GM18519 (cell line): ENCODE measurements around the gene MIS12.

Experiments
- ATAC-seq: cut with Tn5 transposase; IDR thresholded peaks from one replicate; pipeline ENCODE4 v1.9.1; 2021; ENCODE audit warnings: mild to moderate bottlenecking, moderate library complexity; ENCODE audit not compliant: unreplicated experiment, low FRiP score

Gene MIS12

GRCh38 chr17:5499476-5500231 is 13.3 kb downstream of the MIS12 start:
- ATAC-seq, result no peak

DNA sequence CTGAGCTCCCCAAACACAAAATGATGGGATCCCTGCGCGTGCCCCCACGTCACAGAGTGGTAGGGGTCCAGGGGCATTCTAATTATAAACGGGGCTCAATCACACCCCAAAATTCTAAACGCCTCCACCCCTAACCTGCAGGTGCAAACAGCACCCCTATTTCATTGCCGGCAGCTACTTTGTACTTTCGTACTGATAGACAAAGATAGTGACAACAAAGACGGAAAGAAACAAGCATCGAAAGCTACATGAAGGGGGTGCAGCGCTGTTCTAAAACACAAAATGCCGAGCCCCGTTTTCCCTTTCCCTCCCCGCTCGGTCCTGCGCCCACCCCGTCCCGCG is 13.9 kb downstream of the MIS12 start:
- no peak for ATAC-seq

DNA sequence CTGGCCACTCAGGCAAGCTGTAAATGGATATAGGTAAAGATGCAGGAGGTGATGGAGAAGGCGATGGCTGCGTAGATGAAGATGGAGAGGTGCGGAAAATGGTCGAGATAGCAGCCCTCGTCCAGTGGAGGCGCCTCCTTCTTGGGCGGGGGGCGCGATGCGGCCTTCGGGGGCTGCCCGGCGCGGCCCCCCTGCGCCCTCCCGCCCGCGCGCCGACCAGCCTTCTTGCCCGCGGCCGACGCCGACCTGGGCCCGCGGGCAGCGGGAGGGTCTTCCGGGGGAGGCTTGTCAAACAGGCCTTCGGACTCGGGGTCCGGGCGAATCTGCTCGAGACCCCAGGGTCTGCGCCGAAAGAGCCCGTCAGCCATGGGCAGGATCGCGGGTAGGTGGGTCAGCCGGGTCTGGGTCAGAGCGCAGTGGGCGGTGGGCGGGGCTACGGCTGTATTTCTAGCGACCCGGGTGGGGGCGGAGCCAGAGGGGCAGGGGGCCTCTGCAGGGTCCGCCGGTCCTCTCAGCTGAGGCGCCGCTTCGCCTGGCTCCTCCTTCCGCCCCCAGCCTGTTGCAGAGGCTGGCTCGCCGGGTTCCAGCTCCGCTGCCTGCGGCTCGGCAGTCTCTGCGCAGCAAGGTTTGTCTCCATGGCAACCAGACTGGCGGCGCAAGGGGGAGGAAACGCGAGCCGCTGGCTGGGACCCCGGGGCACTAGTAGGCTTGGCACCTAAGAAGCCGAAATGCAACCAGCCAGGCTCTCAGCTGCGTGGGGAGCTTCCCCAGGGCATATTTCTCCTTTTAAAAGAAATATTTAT is 14.4 kb downstream of the MIS12 start:
- ATAC-seq, result no peak

DNA sequence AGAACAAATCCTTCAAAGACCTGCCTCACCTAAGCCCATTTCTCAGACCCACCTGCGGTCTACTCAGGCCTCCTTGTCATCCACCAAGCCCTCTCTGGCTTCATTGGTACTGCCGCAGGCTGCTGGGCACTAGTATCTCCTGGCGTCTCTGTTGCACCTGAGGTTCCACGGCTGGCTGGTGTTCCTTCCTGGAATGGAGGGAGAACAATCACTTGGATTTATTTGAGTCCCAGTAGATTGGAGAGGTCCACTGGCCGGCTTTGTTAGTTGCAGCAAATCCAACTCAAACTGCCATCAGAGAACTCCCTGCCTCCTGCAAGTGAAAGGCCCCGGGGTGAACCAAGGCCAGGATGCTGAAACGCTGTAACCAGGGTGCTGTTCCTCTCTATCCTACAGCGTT is 15.3 kb downstream of the MIS12 start:
- no peak for ATAC-seq

GRCh38 chr17:5502552-5502951 is 16.2 kb downstream of the MIS12 start:
- no peak for ATAC-seq

DNA sequence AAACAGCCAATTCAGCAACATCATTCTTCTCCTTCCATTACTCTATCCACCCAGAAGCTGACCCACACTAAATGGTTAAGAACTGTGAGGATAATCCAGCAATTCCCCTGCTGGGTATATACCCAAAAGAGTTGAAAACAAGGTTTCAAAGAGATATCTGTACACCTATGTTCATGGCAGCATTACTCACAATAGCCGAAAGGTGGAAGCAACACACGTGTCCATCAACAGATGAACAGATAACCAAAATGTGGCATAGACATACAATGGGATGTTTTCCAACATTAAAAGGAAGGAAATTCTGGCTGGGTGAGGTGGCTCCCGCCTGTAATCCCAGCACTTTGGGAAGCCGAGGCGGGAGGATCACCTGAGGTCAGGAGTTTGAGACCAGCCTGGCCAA is 19.9 kb downstream of the MIS12 start:
- ATAC-seq, result no peak

DNA sequence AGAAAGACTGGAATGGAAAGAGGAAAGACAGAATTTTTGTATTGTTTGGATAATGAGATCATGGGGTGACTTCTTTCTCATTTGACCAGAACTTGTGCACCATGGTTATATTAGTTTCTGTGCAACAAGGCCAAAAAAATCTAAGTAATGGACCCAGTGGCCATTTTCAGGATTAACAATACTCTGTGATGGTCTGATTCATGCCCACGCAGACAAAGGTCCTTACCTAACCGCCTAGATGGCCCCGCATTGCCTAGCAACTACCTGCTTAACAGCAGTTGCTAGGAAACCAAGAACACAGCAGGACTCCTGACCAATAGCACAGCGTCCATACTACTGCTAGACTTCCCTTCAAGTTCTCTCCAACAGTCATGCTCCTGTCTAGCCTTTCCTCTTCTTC is 22.4 kb downstream of the MIS12 start:
- ATAC-seq, result no peak

DNA sequence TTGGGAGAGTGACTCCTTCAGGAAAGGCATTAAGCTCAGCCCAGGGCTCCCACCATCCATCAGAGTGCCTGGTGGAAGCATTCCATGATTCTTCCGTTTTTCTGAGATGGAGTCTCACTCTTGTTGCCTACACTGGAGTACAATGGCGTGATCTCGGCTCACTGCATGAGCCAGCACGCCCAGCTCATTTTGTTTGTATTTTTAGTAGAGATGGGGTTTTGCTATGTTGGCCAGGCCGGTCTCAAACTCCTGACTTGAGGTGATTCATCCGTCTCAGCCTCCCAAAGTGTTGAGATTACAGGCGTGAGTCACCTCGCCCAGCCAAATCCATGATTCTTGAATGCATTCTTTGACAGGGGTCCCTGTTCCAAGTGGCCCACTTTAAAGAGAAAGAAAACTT is 23.1 kb downstream of the MIS12 start:
- no peak for ATAC-seq

DNA sequence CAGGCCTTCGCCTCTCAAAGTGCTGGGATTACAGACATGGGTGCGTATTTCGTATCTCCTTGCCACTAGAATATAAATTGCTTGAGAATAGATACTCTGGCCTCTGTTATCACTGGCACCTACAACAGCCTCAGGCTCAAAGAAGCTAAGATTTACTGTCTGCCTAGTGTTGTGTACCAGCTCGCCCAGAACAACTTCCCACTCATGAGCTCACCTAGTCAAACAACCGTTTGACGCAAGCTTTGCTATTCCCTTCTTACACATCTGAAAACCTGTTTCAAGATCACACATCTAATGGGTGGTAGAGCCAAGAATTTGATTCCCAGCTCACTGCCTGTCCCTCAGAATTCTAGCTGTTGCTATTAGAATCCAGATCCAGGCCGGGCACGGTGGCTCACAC is 24.4 kb downstream of the MIS12 start:
- ATAC-seq, result no peak

- no peak for ATAC-seq
Observed at GRCh38 chr17:5511401-5512225, 25.2 kb downstream of the MIS12 start.

- no peak for ATAC-seq
Observed at GRCh38 chr17:5513628-5514027, 27.3 kb downstream of the MIS12 start.

DNA sequence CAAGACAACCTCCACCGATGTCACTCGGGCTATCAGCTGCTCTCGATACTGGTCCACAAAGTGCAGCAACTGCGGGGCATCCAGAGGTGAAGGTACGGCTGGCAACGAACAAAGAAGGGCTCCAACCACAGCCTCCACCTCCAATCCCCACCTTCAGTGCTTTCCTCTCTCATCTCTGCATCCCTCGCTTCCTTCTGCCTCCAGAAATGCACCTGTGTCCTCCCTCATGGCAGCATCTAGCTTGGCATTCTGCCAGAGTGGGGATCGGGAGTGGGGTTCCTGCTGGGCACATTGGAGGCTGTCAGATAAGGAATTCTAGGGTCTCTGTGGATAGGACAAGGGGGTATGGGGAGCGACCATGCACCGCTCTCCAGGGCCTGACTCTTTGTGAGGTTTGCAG is 28.6 kb downstream of the MIS12 start:
- ATAC-seq, result no peak

- no peak for ATAC-seq
Observed at GRCh38 chr17:5516060-5516792, 29.9 kb downstream of the MIS12 start.

GRCh38 chr17:5522476-5522875 is 36.1 kb downstream of the MIS12 start:
- ATAC-seq, result no peak

DNA sequence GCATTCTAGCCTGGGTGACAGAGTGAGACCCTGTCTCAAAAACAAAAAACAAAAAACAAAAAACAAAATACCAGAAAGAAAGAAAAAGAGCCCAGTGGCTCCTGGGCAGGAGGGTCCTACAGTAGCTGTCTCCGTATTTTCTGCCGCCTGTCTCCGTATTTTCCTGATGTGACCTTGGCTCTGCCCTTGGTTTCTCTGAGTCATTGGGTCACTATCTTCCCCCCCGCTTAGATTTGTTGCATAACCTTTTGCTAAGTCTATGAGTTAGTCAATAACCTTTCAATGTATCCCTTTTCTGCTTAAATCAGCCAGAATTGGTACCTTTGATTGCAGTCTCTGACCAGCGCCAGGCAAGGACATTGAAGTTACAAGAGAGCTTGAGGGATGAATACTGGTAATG is 36.9 kb downstream of the MIS12 start:
- ATAC-seq, result no peak

DNA sequence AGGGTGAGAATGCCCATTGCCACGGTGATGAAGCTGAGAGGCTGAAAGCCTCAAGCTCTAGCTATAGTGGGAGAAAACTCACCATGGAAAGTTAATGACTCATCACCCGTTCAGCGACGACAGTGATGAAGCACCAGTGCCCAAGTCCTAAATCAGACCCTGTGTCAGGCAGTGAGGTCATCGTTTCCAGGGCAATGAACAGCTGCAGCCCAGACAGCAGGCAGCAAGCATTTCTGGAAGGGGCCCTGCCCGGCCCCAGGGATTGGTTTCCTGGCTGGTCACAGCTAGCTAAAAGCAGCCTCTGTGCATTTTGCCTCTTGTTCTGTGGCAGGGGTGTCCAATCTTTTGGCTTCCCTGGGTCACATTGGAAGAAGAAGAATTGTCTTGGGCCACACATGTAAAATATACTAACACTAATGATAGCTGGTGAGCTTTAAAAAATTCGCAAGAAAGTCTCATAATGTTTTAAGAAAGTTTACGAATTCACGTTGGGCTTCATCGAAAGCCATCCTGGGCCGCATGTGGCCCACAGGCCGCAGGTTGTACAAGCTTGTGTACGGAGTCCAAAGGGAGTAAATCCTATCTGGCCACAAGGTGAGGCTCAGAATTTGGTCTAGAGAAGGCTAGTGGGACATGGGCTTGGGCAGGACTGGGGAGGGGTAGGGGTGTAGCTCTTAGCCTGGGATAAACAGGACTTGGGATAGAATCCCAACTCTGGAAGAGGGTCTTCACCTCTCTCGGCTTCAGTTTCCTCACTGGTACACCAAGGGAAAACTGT is 40.6 kb downstream of the MIS12 start:
- ATAC-seq, result no peak

GRCh38 chr17:5527601-5528250 is 41.4 kb downstream of the MIS12 start:
- ATAC-seq, result no peak

GRCh38 chr17:5530265-5531084 is 44.1 kb downstream of the MIS12 start:
- ATAC-seq, result no peak

- no peak for ATAC-seq
Observed at GRCh38 chr17:5531085-5531418, 44.7 kb downstream of the MIS12 start.
